GM23338 (cell line): ENCODE results near the gene RUNX3.

Experiments
- CREB1 ChIP-seq: fragments of 250-450 bp; sonication (Bioruptor Pico); IDR thresholded peaks from 2 replicates; pipeline ENCODE4 v1.5.0; 2020; ENCODE audit warnings: low read depth, mild to moderate bottlenecking, moderate library complexity
- CTCF ChIP-seq, 2 experiments: fragments of 200-600 bp in 1 of 2; sonication (generic) in 1 of 2; conservative IDR thresholded peaks; 2 replicates each; pipeline versions ENCODE4 v1.5.1 to v1.6.1; 2016 to 2017; ENCODE audit warnings: antibody characterized with exemption in 2 of 2, low read depth in 2 of 2, mild to moderate bottlenecking in 2 of 2, moderate library complexity in 1 of 2
- ETS1 ChIP-seq: IDR thresholded peaks from 2 replicates; pipeline ENCODE4 v1.6.1; 2016; ENCODE audit warnings: antibody characterized with exemption
- EZH2 ChIP-seq: fragments of 200-600 bp; sonication (generic); IDR thresholded peaks from one replicate; pipeline ENCODE4 v1.8.0; 2017; ENCODE audit warnings: antibody characterized with exemption, mild to moderate bottlenecking, low read depth; ENCODE audit not compliant: unreplicated experiment
- EZH2phosphoT487 ChIP-seq: fragments of 200-600 bp; sonication (generic); IDR thresholded peaks from one replicate; pipeline ENCODE4 v1.8.1; 2018; ENCODE audit warnings: antibody characterized with exemption; ENCODE audit not compliant: unreplicated experiment
- JUNB ChIP-seq: IDR thresholded peaks from one replicate; pipeline ENCODE4 v1.6.1; 2016; ENCODE audit warnings: antibody characterized with exemption; ENCODE audit not compliant: unreplicated experiment
- POLR2AphosphoS5 ChIP-seq: IDR thresholded peaks from 2 replicates; pipeline ENCODE4 v1.6.1; 2016; ENCODE audit warnings: antibody characterized with exemption, low read depth
- ZNF331 ChIP-seq: fragments of 250-450 bp; sonication (Bioruptor Pico); IDR thresholded peaks from 2 replicates; pipeline ENCODE4 v1.5.0; 2020; ENCODE audit warnings: low read depth, mild to moderate bottlenecking, moderate library complexity

GRCh38 chr1:24978383-24979032 is 48.4 kb upstream of the RUNX3 start:
- TF ChIP-seq POLR2AphosphoS5 = no peak
- TF ChIP-seq CTCF (conservative IDR thresholded peaks at IDR 0.05; ENCODE audit: low read depth in 2 of 2) = no peak
- no peak for TF ChIP-seq CREB1
- no peak for TF ChIP-seq EZH2phosphoT487
- no peak for TF ChIP-seq JUNB
- no peak for TF ChIP-seq EZH2
- TF ChIP-seq ZNF331 (CRISPR knock-in tag) = no peak
- no peak for TF ChIP-seq ETS1
